ENCODE results near the gene CDH22.

DNA sequence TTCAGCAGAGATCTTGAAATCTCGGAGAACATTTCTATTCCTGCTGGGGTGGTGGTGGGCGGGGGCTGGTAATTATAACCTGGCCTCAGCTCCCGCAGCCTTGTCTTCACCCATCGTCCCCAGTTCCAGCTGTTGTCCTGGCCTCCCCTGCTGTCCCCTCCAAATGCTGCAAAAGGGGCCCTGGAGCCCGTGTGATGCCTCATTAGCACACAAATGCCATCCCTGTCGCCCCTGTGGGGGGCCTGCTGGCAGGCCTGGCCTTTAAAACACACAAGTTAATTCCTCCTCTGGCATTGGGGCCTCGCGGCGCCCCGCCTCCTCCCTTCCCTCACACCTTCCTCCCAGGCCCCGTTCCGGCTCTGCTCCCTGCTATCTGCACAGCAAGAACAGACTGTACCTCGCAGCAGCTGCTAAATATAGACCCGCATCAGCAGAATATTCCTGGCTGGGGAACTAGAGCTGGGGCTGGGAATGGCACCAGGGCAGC, 85.7 kb downstream of the CDH22 start:
- TF ChIP-seq, protein P1, sequence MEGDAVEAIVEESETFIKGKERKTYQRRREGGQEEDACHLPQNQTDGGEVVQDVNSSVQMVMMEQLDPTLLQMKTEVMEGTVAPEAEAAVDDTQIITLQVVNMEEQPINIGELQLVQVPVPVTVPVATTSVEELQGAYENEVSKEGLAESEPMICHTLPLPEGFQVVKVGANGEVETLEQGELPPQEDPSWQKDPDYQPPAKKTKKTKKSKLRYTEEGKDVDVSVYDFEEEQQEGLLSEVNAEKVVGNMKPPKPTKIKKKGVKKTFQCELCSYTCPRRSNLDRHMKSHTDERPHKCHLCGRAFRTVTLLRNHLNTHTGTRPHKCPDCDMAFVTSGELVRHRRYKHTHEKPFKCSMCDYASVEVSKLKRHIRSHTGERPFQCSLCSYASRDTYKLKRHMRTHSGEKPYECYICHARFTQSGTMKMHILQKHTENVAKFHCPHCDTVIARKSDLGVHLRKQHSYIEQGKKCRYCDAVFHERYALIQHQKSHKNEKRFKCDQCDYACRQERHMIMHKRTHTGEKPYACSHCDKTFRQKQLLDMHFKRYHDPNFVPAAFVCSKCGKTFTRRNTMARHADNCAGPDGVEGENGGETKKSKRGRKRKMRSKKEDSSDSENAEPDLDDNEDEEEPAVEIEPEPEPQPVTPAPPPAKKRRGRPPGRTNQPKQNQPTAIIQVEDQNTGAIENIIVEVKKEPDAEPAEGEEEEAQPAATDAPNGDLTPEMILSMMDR (IDR thresholded peaks at IDR 0.05; ENCODE audit: low read depth, low read length): no peak
- TF ChIP-seq EZH2phosphoT487 (IDR thresholded peaks at IDR 0.05; ENCODE audit: low read depth): no peak
